ENCODE results near the gene SND1.
"Not testable (repeated sequence)": the region's sequence is repeated elsewhere in the genome, so short reads cannot be mapped to it uniquely, and the experiment has no call there.

Gene SND1

DNA sequence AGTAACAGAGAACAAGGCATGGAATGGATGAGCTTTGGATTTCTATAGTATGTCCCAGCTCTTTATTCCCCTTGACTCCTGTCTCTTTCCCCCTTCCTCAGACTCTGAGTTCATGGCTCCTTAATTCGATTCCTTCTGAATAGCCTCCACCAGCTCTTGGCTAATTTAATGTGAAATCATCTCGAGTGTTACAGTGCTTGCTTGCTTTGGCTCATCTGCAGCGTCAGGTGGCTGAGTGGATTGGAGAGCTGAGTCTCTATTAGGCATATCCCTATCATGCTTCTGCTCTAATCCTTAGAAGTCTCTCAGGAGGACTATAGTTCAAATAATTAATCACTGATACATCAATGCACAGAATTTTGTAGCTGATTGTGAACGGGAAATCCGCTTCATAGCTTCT lies 244.7 kb downstream of the SND1 start:
- no peaks in the 10 kb centered on the region for H3K4me1 ChIP-seq (ENCODE audit: control insufficient read depth, insufficient read depth, low read length, poor library complexity, severe bottlenecking)
- H3K9me3 ChIP-seq (ENCODE audit: control insufficient read depth, low read length) = no peaks in the 10 kb centered on the region
- no peak overlapping the region for H3K4me3 ChIP-seq (ENCODE audit: insufficient read depth, low read depth, low read length, poor library complexity, severe bottlenecking)
- no peaks in the 10 kb centered on the region for H3K27me3 ChIP-seq (replicated peaks; ENCODE audit: control insufficient read depth, insufficient read depth, low read length, poor library complexity, severe bottlenecking)
- no peaks in the 10 kb centered on the region for H3K36me3 ChIP-seq (ENCODE audit: control insufficient read depth, insufficient read depth, low read length)
- DNase-seq = no peak
- no peak overlapping the region for H3K27ac ChIP-seq (ENCODE audit: insufficient read depth, low read length, poor library complexity, severe bottlenecking)

DNA sequence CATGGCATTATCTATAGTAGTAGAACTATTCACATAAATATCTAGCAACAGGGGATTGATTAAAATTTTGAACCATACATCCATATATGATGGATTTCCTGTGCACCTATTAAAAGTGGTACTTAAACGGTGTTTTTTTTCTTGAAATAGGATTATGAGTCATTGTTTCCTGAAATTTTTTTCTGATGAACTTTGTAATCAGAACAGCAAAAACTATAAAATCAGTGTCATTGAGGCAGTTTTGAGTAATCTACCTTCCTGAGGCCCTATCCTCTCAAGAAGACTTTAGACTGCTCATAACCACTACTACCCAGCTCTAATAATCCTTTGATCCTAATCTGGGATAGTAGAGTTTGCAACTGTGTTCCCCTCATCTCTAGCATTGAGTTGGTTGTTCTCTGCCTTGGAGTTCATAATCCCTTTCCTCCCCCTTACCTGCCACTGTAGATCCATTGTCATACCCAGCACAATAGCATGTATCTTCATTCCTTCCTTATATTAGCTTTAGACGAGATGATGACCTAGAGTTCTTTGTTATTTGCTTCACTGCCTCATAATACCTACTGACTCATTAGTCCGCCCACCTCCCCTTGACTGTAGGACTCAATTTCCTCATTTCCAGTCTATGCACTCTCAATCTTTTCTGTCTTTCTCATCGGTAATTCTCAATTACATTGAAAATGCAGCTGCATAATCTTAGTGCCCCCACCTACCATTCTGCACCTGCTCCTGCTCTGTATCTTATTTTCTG lies 245.9 kb downstream of the SND1 start:
- Histone ChIP-seq H3K27me3 (replicated peaks; ENCODE audit: control insufficient read depth, insufficient read depth, low read length, poor library complexity, severe bottlenecking) (no peaks in the 10 kb centered on the region), H3K36me3 (ENCODE audit: control insufficient read depth, insufficient read depth, low read length) (no peaks in the 10 kb centered on the region), H3K9me3 (ENCODE audit: control insufficient read depth, low read length) (no peaks in the 10 kb centered on the region), H3K4me1 (ENCODE audit: control insufficient read depth, insufficient read depth, low read length, poor library complexity, severe bottlenecking) (no peaks in the 10 kb centered on the region), H3K27ac (ENCODE audit: insufficient read depth, low read length, poor library complexity, severe bottlenecking) (no peak overlapping the region), H3K4me3 (ENCODE audit: insufficient read depth, low read depth, low read length, poor library complexity, severe bottlenecking) (no peak overlapping the region)
- no peak for DNase-seq

- Histone ChIP-seq H3K4me3 (ENCODE audit: insufficient read depth, low read depth, low read length, poor library complexity, severe bottlenecking) (no peak overlapping the region), H3K9me3 (ENCODE audit: control insufficient read depth, low read length) (no peaks in the 10 kb centered on the region), H3K4me1 (ENCODE audit: control insufficient read depth, insufficient read depth, low read length, poor library complexity, severe bottlenecking) (no peaks in the 10 kb centered on the region), H3K36me3 (ENCODE audit: control insufficient read depth, insufficient read depth, low read length) (no peaks in the 10 kb centered on the region), H3K27ac (ENCODE audit: insufficient read depth, low read length, poor library complexity, severe bottlenecking) (no peak overlapping the region), H3K27me3 (replicated peaks; ENCODE audit: control insufficient read depth, insufficient read depth, low read length, poor library complexity, severe bottlenecking) (no peaks in the 10 kb centered on the region)
- no peak for DNase-seq
Measured at GRCh38 chr7:127899411-127899810, 247.4 kb downstream of the SND1 start.

DNA sequence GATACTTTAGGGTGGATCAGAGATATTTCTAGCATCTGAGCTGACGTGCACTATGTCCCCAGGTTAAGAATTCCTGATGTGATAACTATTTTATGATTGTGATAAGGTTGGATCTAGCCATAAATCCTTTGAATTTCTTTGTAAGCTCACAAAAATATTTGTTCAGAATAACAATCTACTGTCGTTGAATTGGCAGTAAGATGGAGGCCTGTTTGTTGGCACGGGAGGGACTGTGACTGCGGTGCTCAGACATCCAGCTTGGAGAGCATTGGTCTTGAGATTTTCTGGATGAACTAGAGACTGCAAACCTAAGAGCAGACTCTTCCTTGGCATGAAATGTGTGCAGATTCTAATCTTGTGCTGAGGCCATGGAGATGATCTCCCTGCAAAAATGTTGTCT lies 248.1 kb downstream of the SND1 start:
- H3K4me1 ChIP-seq (ENCODE audit: control insufficient read depth, insufficient read depth, low read length, poor library complexity, severe bottlenecking) = no peaks in the 10 kb centered on the region
- no peaks in the 10 kb centered on the region for H3K9me3 ChIP-seq (ENCODE audit: control insufficient read depth, low read length)
- no peak overlapping the region for H3K4me3 ChIP-seq (ENCODE audit: insufficient read depth, low read depth, low read length, poor library complexity, severe bottlenecking)
- H3K27ac ChIP-seq (ENCODE audit: insufficient read depth, low read length, poor library complexity, severe bottlenecking) = no peak overlapping the region
- no peaks in the 10 kb centered on the region for H3K27me3 ChIP-seq (replicated peaks; ENCODE audit: control insufficient read depth, insufficient read depth, low read length, poor library complexity, severe bottlenecking)
- no peak for DNase-seq
- no peaks in the 10 kb centered on the region for H3K36me3 ChIP-seq (ENCODE audit: control insufficient read depth, insufficient read depth, low read length)

GRCh38 chr7:127900732-127901685 lies 249.0 kb downstream of the SND1 start:
- Histone ChIP-seq H3K4me3 (ENCODE audit: insufficient read depth, low read depth, low read length, poor library complexity, severe bottlenecking) (no peak overlapping the region), H3K27ac (ENCODE audit: insufficient read depth, low read length, poor library complexity, severe bottlenecking) (no peak overlapping the region), H3K27me3 (replicated peaks; ENCODE audit: control insufficient read depth, insufficient read depth, low read length, poor library complexity, severe bottlenecking) (no peaks in the 10 kb centered on the region), H3K9me3 (ENCODE audit: control insufficient read depth, low read length) (no peaks in the 10 kb centered on the region), H3K36me3 (ENCODE audit: control insufficient read depth, insufficient read depth, low read length) (no peaks in the 10 kb centered on the region), H3K4me1 (ENCODE audit: control insufficient read depth, insufficient read depth, low read length, poor library complexity, severe bottlenecking) (no peaks in the 10 kb centered on the region)
- no peak for DNase-seq

DNA sequence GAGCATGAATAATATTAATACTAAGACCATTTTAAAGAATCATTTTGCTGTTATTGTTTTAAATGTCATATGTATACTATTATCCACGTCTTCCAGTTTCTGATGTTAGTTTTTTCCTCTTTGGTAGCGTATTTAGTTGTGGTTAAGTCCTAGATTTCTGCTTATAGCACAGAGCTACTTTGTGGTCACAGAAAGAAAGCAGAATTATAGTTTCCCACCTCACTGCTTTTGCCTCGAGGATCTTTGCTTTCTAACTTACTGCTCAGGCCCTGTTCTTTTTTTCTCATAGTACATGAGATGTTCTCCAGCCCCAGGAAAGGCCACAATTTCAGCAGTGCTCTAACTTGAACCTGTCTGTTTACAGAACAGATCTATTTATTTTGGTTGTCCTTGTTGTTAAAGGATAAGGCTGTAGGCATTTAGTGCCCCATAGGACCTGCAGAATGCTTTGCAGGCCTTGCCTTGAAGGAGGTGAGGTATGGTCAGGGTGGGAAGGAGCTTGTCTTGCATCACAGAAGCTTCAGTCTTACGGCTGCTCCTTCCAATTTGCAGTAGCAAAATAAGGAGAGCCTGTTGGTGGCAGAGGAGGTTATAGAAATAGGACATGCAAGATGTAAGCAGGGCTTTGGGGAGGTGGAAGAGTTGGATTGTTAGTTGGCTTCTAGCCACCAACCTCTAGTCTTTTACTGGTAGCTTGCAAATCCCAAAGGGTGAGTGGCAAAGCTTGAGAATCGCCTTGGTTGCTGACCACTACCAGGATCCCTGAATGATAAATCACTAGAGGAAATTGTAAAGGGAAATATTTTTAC lies 250.1 kb downstream of the SND1 start:
- no peaks in the 10 kb centered on the region for H3K9me3 ChIP-seq (ENCODE audit: control insufficient read depth, low read length)
- no peaks in the 10 kb centered on the region for H3K4me1 ChIP-seq (ENCODE audit: control insufficient read depth, insufficient read depth, low read length, poor library complexity, severe bottlenecking)
- no peaks in the 10 kb centered on the region for H3K27me3 ChIP-seq (replicated peaks; ENCODE audit: control insufficient read depth, insufficient read depth, low read length, poor library complexity, severe bottlenecking)
- peaks cover 1% of the 10 kb centered on the region for H3K36me3 ChIP-seq (ENCODE audit: control insufficient read depth, insufficient read depth, low read length)
- no peak overlapping the region for H3K4me3 ChIP-seq (ENCODE audit: insufficient read depth, low read depth, low read length, poor library complexity, severe bottlenecking)
- DNase-seq = no peak
- no peak overlapping the region for H3K27ac ChIP-seq (ENCODE audit: insufficient read depth, low read length, poor library complexity, severe bottlenecking)

DNA sequence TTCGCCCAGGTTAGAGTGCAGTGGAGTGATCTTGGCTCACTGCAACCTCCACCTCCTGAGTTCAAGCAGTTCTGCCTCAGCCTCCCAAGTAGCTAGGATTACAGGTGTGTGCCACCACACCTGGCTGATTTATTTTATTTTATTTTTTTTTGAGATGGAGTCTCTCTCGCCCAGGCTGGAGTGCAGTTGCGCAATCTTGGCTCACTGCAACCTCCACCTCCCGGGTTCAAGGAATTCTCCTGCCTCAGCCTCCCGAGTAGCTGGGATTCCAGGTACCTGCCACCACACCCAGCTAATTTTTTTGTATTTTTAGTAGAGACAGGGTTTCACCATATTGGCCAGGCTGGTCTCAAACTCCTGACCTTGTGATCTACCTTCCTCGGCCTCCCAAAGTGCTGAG lies 250.8 kb downstream of the SND1 start:
- not testable (repeated sequence) for H3K4me1 ChIP-seq (ENCODE audit: control insufficient read depth, insufficient read depth, low read length, poor library complexity, severe bottlenecking); H3K9me3 ChIP-seq (ENCODE audit: control insufficient read depth, low read length); H3K36me3 ChIP-seq (ENCODE audit: control insufficient read depth, insufficient read depth, low read length); H3K4me3 ChIP-seq (ENCODE audit: insufficient read depth, low read depth, low read length, poor library complexity, severe bottlenecking); DNase-seq; H3K27me3 ChIP-seq (replicated peaks; ENCODE audit: control insufficient read depth, insufficient read depth, low read length, poor library complexity, severe bottlenecking); H3K27ac ChIP-seq (ENCODE audit: insufficient read depth, low read length, poor library complexity, severe bottlenecking)

DNA sequence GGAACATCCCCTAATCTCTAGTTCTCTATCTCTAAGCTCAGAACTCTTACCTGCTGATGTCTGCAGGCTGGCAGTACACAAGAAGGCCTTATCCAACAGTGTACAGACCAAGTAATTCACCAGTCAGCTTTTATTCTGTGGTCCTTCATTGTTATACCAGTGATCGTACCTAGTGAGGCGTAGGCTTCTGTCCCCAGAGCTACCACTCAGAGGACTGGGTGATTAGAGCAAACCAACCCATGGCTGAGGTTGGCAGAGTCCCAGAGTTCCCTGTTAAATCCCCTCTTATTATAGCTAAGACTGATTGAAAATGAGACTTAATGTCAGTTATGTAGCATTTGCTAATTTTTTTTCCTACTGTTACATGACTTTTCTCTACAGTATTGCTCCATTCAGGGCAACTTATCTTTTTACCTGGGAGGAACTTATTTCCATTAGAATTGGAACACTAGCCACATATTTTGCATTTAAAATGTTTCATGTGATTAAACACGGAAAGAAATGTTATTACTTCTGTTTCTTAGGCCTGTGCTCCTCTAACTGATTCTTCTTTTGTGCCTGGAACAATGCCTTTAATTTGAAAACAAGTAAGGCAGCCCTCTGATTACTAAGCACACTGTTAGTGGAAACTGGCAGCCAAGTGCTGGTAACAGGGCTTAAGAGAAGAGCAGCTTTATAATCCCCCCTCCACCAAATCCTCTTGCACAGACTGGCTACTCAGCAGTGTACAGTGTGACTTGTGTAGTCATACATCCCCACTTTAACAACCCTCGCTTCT lies 252.1 kb downstream of the SND1 start:
- Histone ChIP-seq H3K4me3 (ENCODE audit: insufficient read depth, low read depth, low read length, poor library complexity, severe bottlenecking) (no peak overlapping the region), H3K27me3 (replicated peaks; ENCODE audit: control insufficient read depth, insufficient read depth, low read length, poor library complexity, severe bottlenecking) (no peaks in the 10 kb centered on the region), H3K9me3 (ENCODE audit: control insufficient read depth, low read length) (no peaks in the 10 kb centered on the region), H3K27ac (ENCODE audit: insufficient read depth, low read length, poor library complexity, severe bottlenecking) (no peak overlapping the region), H3K4me1 (ENCODE audit: control insufficient read depth, insufficient read depth, low read length, poor library complexity, severe bottlenecking) (no peaks in the 10 kb centered on the region), H3K36me3 (ENCODE audit: control insufficient read depth, insufficient read depth, low read length) (peaks cover 3% of the 10 kb centered on the region)
- no peak for DNase-seq

DNA sequence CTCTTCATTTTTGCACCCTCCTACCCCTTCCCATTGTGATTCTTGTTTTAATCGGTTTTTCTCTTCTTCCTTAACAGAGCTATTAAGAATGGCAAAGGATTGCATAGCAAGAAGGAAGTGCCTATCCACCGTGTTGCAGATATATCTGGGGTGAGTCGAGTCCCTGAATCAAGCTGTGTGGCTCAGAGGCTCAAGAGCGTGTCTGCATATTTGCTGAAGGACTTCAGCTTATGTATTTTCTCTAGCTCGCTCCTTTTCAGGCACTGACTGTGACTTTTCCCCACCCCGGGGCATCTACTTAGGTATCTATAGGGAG lies 252.6 kb downstream of the SND1 start:
- no peaks in the 10 kb centered on the region for H3K4me1 ChIP-seq (ENCODE audit: control insufficient read depth, insufficient read depth, low read length, poor library complexity, severe bottlenecking)
- H3K27ac ChIP-seq (ENCODE audit: insufficient read depth, low read length, poor library complexity, severe bottlenecking) = no peak overlapping the region
- no peak for DNase-seq
- no peaks in the 10 kb centered on the region for H3K9me3 ChIP-seq (ENCODE audit: control insufficient read depth, low read length)
- no peak overlapping the region for H3K4me3 ChIP-seq (ENCODE audit: insufficient read depth, low read depth, low read length, poor library complexity, severe bottlenecking)
- H3K27me3 ChIP-seq (replicated peaks; ENCODE audit: control insufficient read depth, insufficient read depth, low read length, poor library complexity, severe bottlenecking) = no peaks in the 10 kb centered on the region
- peaks cover 3% of the 10 kb centered on the region for H3K36me3 ChIP-seq (ENCODE audit: control insufficient read depth, insufficient read depth, low read length)
